Stimulated activated CD4-positive, alpha-beta T cell treated with anti-CD3 and anti-CD28 coated beads, Interleukin-1b, Interleukin-23, amount 100 ng/mL, for 1 hour (primary cell): ENCODE results near the gene APBB1.

ENCODE experiments used
- DNase-seq, 2 donors: peaks; one replicate each; pipeline ENCODE4 v3.0.0-alpha.2; 2020; ENCODE audit warnings: low read depth in 2 of 2

APBB1 gene

GRCh38 chr11:6391537-6392134, 27.3 kb downstream of the APBB1 start:
- DNase-seq, result no peak

GRCh38 chr11:6390718-6391469, 28.0 kb downstream of the APBB1 start:
- no peak for DNase-seq

- peak; percentile 86 to 90 for DNase-seq
These were observed 28.8 kb downstream of the APBB1 start, which contains the start of gene SMPD1 for GRCh38 chr11:6389905-6390717. Gene SMPD1 (plus strand): TSS chr11:6390474. CDS start chr11:6390599, 125 bp downstream.

GRCh38 chr11:6388748-6389147, 30.1 kb downstream of the APBB1 start:
- DNase-seq, result no peak

- DNase-seq, result no peak
These were observed 30.9 kb downstream of the APBB1 start for GRCh38 chr11:6387811-6388599.

GRCh38 chr11:6385046-6385777, 33.7 kb downstream of the APBB1 start:
- no peak for DNase-seq

- DNase-seq, result no peak
These were observed 40.3 kb downstream of the APBB1 start for GRCh38 chr11:6378640-6378989.

GRCh38 chr11:6377902-6378639, 40.8 kb downstream of the APBB1 start:
- DNase-seq, result no peak

GRCh38 chr11:6371825-6372224, 47.1 kb downstream of the APBB1 start:
- DNase-seq, result no peak

GRCh38 chr11:6365659-6366058, 53.2 kb downstream of the APBB1 start:
- no peak for DNase-seq

GRCh38 chr11:6362873-6363678, 55.8 kb downstream of the APBB1 start:
- peak; percentile 17 to 38 for DNase-seq

- no peak for DNase-seq
These were observed 56.6 kb downstream of the APBB1 start for GRCh38 chr11:6362185-6362872.

- DNase-seq, result no peak
These were observed 58.7 kb downstream of the APBB1 start for GRCh38 chr11:6360183-6360582.

GRCh38 chr11:6357222-6357621, 61.7 kb downstream of the APBB1 start:
- DNase-seq, result no peak

GRCh38 chr11:6356503-6357055, 62.3 kb downstream of the APBB1 start:
- no peak for DNase-seq

GRCh38 chr11:6354651-6355485, 64.0 kb downstream of the APBB1 start:
- DNase-seq, result no peak

GRCh38 chr11:6353367-6353987, 65.4 kb downstream of the APBB1 start:
- peak; percentile 7 to 24 for DNase-seq
